ENCODE results near the gene ZNF674. TPM values are rescaled to one million over a fixed set of nuclear protein-coding genes. Genes with fewer than 3 reads are reported as not detected.
"Not testable (repeated sequence)": the region's sequence is repeated elsewhere in the genome, so short reads cannot be mapped to it uniquely, and the experiment has no call there.

ZNF674 gene
- total and polyA plus RNA-seq, 3 experiments from 2014 or later = 1.3 to 2.8 (median 2.7) TPM

GRCh38 chrX:46460801-46461659 is 84.2 kb downstream of the ZNF674 start:
- H3K4me3 ChIP-seq (ENCODE audit: low read length); H3K9me3 ChIP-seq (ENCODE audit: low read length); H3K4me1 ChIP-seq (ENCODE audit: insufficient read depth, low read length); H3K36me3 ChIP-seq (ENCODE audit: insufficient read depth, low read length); H3K27ac ChIP-seq (ENCODE audit: low read depth, low read length); H3K27me3 Mint-ChIP-seq; H3K27me3 ChIP-seq (ENCODE audit: insufficient read depth, low read length, poor library complexity, severe bottlenecking); POLR2A ChIA-PET; H3K9me3 Mint-ChIP-seq; DNase-seq; CTCF ChIA-PET: not testable (repeated sequence)
- Mint-ChIP-seq H3K27ac (peak overlapping the region in 5 of 8 donors; percentile 1 to 86 (median 24)), H3K4me1 (peaks cover 15 to 46% (median 23%) of the 10 kb centered on the region in 3 donors), H3K36me3 (peaks cover 4 to 52% (median 7%) of the 10 kb centered on the region in 3 donors), H3K4me3 (peak overlapping the region in 1 of 7 donors; percentile 49)

- POLR2A ChIA-PET = no interaction called here
- CTCF ChIA-PET = no interaction called here
- no peaks in the 10 kb centered on the region for H3K9me3 Mint-ChIP-seq
Measured at GRCh38 chrX:46459603-46460002, 85.6 kb downstream of the ZNF674 start.

GRCh38 chrX:46456125-46456922 is 88.9 kb downstream of the ZNF674 start:
- no peak overlapping the region for H3K4me3 Mint-ChIP-seq
- peak overlapping the region in 1 of 8 donors; percentile 61 for H3K27ac Mint-ChIP-seq
- H3K9me3 ChIP-seq (ENCODE audit: low read length) = no peaks in the 10 kb centered on the region
- ChIA-PET CTCF (no interaction called here), POLR2A (no interaction called here)
- no peaks in the 10 kb centered on the region for H3K4me1 ChIP-seq (ENCODE audit: insufficient read depth, low read length)
- peaks cover 0 to 4% of the 10 kb centered on the region in 2 donors for H3K27me3 Mint-ChIP-seq
- no peaks in the 10 kb centered on the region for H3K36me3 ChIP-seq (ENCODE audit: insufficient read depth, low read length)
- H3K27ac ChIP-seq (ENCODE audit: low read depth, low read length) = no peak overlapping the region
- H3K4me1 Mint-ChIP-seq = peaks cover 2 to 27% (median 15%) of the 10 kb centered on the region in 3 donors
- DNase-seq = no peak
- peaks cover 4 to 54% (median 10%) of the 10 kb centered on the region in 3 donors for H3K36me3 Mint-ChIP-seq
- H3K4me3 ChIP-seq (ENCODE audit: low read length) = no peak overlapping the region
- H3K27me3 ChIP-seq (ENCODE audit: insufficient read depth, low read length, poor library complexity, severe bottlenecking) = no peaks in the 10 kb centered on the region
- H3K9me3 Mint-ChIP-seq = no peaks in the 10 kb centered on the region

More at GRCh38 chrX:46459603-46460002, 85.6 kb downstream of the ZNF674 start:
- Mint-ChIP-seq H3K27me3 (peaks cover 0 to 2% of the 10 kb centered on the region in 2 donors), H3K36me3 (peaks cover 4 to 53% (median 5%) of the 10 kb centered on the region in 3 donors), H3K27ac (no peak overlapping the region), H3K4me3 (no peak overlapping the region), H3K4me1 (peaks cover 17 to 41% (median 23%) of the 10 kb centered on the region in 3 donors)
- Histone ChIP-seq H3K27ac (ENCODE audit: low read depth, low read length) (no peak overlapping the region), H3K4me3 (ENCODE audit: low read length) (no peak overlapping the region), H3K36me3 (ENCODE audit: insufficient read depth, low read length) (no peaks in the 10 kb centered on the region), H3K4me1 (ENCODE audit: insufficient read depth, low read length) (no peaks in the 10 kb centered on the region), H3K27me3 (ENCODE audit: insufficient read depth, low read length, poor library complexity, severe bottlenecking) (no peaks in the 10 kb centered on the region), H3K9me3 (ENCODE audit: low read length) (no peaks in the 10 kb centered on the region)
- no peak for DNase-seq

Other genes with a start within 250 kb of the ZNF674 start
- 1 to 10 TPM; 3.5 to 3.9 TPM for gene CHST7, start 28.3 kb upstream of the ZNF674 start, total RNA-seq
- gene CHST7, start 28.3 kb upstream of the ZNF674 start, polyA plus RNA-seq = 8.0 TPM
- gene SLC9A7, start 213.7 kb upstream of the ZNF674 start, total RNA-seq = 10 to 100 TPM; 25.7 to 26.7 TPM
- 0.63 TPM for gene SLC9A7, start 213.7 kb upstream of the ZNF674 start, polyA plus RNA-seq